Measurements from ENCODE around the gene FGF19.

The FGF19 gene

GRCh38 chr11:69649576-69649900, 54.3 kb downstream of the FGF19 start:
- no peak overlapping the region for H2AFZ ChIP-seq (ENCODE audit: low read depth)
- no peaks in the 10 kb centered on the region for H3K79me2 ChIP-seq (ENCODE audit: insufficient read depth, low read depth)
- no peak overlapping the region for H3K9ac ChIP-seq
- TF ChIP-seq, protein P1, sequence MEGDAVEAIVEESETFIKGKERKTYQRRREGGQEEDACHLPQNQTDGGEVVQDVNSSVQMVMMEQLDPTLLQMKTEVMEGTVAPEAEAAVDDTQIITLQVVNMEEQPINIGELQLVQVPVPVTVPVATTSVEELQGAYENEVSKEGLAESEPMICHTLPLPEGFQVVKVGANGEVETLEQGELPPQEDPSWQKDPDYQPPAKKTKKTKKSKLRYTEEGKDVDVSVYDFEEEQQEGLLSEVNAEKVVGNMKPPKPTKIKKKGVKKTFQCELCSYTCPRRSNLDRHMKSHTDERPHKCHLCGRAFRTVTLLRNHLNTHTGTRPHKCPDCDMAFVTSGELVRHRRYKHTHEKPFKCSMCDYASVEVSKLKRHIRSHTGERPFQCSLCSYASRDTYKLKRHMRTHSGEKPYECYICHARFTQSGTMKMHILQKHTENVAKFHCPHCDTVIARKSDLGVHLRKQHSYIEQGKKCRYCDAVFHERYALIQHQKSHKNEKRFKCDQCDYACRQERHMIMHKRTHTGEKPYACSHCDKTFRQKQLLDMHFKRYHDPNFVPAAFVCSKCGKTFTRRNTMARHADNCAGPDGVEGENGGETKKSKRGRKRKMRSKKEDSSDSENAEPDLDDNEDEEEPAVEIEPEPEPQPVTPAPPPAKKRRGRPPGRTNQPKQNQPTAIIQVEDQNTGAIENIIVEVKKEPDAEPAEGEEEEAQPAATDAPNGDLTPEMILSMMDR (conservative IDR thresholded peaks at IDR 0.05; ENCODE audit: low read depth, low read length) = no peak
- H4K20me1 ChIP-seq (ENCODE audit: insufficient read depth) = no peaks in the 10 kb centered on the region
- H3K27ac ChIP-seq = no peak overlapping the region
- peaks cover 56% of the 10 kb centered on the region for H3K27me3 ChIP-seq (ENCODE audit: insufficient read depth, low read depth)
- H3K4me1 ChIP-seq (ENCODE audit: low read depth, poor library complexity, severe bottlenecking) = no peaks in the 10 kb centered on the region
- H3K36me3 ChIP-seq (ENCODE audit: insufficient read depth) = no peaks in the 10 kb centered on the region
- no peak overlapping the region for H3K4me2 ChIP-seq
- H3K4me3 ChIP-seq (IDR thresholded peaks at IDR 0.05; ENCODE audit: insufficient read depth, low read depth, low read length) = no peak overlapping the region

DNA sequence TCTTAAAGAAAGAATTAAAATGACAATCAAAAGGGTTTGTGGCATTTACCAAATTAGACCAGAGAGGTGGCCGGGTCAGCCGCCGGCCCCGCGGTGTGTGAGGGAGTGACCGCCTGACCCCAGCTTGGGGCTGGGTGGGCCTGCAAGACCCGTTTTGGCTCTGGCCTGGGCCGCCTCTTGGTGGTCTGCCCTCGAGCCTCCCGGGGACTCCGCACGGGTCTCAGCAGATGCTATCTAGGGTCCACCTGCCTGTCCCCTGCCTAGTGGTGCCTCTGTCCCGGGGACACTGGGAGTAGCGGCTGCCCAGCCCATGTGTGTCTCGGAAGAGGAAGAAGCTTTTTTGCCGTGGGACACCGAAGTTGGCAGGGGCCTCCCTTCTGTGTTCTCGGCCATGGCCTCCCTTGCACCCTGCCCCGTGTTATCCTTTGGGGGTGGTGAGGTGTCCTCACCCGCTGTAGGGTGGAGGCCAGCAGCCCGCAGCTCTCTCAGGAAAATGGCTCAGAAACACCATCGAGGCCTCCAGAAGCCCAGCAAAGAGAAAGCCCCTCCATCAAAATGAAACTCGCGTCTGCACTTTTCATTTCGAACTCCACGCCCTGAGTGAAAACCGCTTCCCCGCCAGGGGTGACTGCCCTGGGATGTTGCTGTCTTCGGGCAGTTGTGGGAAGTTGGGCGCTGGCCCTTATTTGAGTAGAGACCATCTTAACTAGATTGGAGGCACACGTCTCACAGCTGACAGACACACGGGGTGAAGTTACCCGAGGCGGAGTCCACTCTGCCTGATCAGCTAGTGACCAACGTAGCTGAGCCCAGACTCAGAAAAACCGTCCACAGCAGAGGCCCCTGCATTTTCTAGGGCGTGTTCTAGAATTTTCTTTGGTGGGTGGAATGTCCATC, 54.9 kb downstream of the FGF19 start:
- no peak overlapping the region for H3K4me3 ChIP-seq (IDR thresholded peaks at IDR 0.05; ENCODE audit: insufficient read depth, low read depth, low read length)
- no peaks in the 10 kb centered on the region for H3K4me1 ChIP-seq (ENCODE audit: low read depth, poor library complexity, severe bottlenecking)
- H3K9ac ChIP-seq = no peak overlapping the region
- H3K4me2 ChIP-seq = no peak overlapping the region
- H3K79me2 ChIP-seq (ENCODE audit: insufficient read depth, low read depth) = no peaks in the 10 kb centered on the region
- H4K20me1 ChIP-seq (ENCODE audit: insufficient read depth) = no peaks in the 10 kb centered on the region
- H3K27me3 ChIP-seq (ENCODE audit: insufficient read depth, low read depth) = peaks cover 58% of the 10 kb centered on the region
- H3K27ac ChIP-seq = no peak overlapping the region
- no peak overlapping the region for H2AFZ ChIP-seq (ENCODE audit: low read depth)
- TF ChIP-seq, protein P1 (conservative IDR thresholded peaks at IDR 0.05; ENCODE audit: low read depth, low read length) = no peak
- H3K36me3 ChIP-seq (ENCODE audit: insufficient read depth) = no peaks in the 10 kb centered on the region

Measured in KMS-11 (cell line).